IMR-90 (cell line): ENCODE measurements around the gene NINJ2. TPM values are rescaled to one million over a fixed set of nuclear protein-coding genes. Genes with fewer than 3 reads are reported as not detected.

ENCODE experiments used
- ATAC-seq: fragments of 200-7000 bp; cut with Tn5 transposase; 2 replicates; pipeline ENCODE4 v1.9.1; 2020; ENCODE audit warnings: low read depth, mild to moderate bottlenecking, moderate library complexity
- BruUV-seq: library from RNA; stranded (reverse); fragments of 400-500 nt; replicated peaks from 2 replicates; lab custom pipeline; 2021; lab: Mats Ljungman, UMichigan
- CTCF ChIA-PET: fragments of 300-600 bp; formaldehyde crosslinking; extraction: SDS; loops from one replicate; lab custom pipeline; 2021; ENCODE audit warnings: antibody characterized with exemption; lab: Yijun Ruan, JAX
- POLR2A ChIA-PET: fragments of 300-600 bp; sonication (Branson Sonifier 250); formaldehyde crosslinking; loops from one replicate; lab custom pipeline; 2022; ENCODE audit warnings: antibody characterized with exemption; ENCODE audit not compliant: unreplicated experiment; lab: Charles Lee
- DNase-seq: peaks from one replicate; pipeline ENCODE4 v3.0.0; 2013
- H2AFZ ChIP-seq: replicated peaks from 2 replicates; pipeline ENCODE3; 2013; ENCODE audit warnings: low read length, mild to moderate bottlenecking; ENCODE audit not compliant: poor library complexity
- H2AK5ac ChIP-seq: 2 replicates; pipeline ENCODE4 v1.6.1; 2013; ENCODE audit warnings: low read depth, low read length, inconsistent platforms
- H2AK9ac ChIP-seq: replicated peaks from 2 replicates; pipeline ENCODE3; 2013; ENCODE audit warnings: mild to moderate bottlenecking, low read depth, low read length, moderate library complexity; ENCODE audit not compliant: poor library complexity
- H2BK120ac ChIP-seq: 2 replicates; pipeline ENCODE4 v1.6.1; 2013; ENCODE audit warnings: low read depth, low read length, inconsistent platforms
- H2BK15ac ChIP-seq: 3 replicates; pipeline ENCODE4 v1.6.1; 2013; ENCODE audit warnings: low read depth, low read length, inconsistent platforms
- H2BK20ac ChIP-seq: 2 replicates; pipeline ENCODE4 v1.6.1; 2013; ENCODE audit warnings: low read depth, mild to moderate bottlenecking, inconsistent platforms, low read length, moderate library complexity
- H2BK5ac ChIP-seq: 2 replicates; pipeline ENCODE4 v1.6.1; 2013; ENCODE audit warnings: mild to moderate bottlenecking, low read depth, low read length, inconsistent platforms; ENCODE audit not compliant: poor library complexity, severe bottlenecking
- H3K14ac ChIP-seq: replicated peaks from 2 replicates; pipeline ENCODE4 v1.6.1; 2013; ENCODE audit warnings: low read depth, low read length, inconsistent platforms
- H3K18ac ChIP-seq: 2 replicates; pipeline ENCODE4 v1.6.1; 2013; ENCODE audit warnings: low read depth, low read length, control low read depth
- H3K23ac ChIP-seq: 2 replicates; pipeline ENCODE4 v1.6.1; 2013; ENCODE audit warnings: low read depth, low read length, inconsistent platforms
- H3K27ac ChIP-seq: 2 replicates; pipeline ENCODE4 v1.5.1; 2013; ENCODE audit warnings: mild to moderate bottlenecking, control low read depth, low read length; ENCODE audit not compliant: insufficient read depth
- H3K27me3 ChIP-seq: 2 replicates; pipeline ENCODE4 v1.6.1; 2013; ENCODE audit warnings: low read length; ENCODE audit not compliant: control insufficient read depth, insufficient read depth
- H3K36me3 ChIP-seq: 2 replicates; pipeline ENCODE4 v1.6.1; 2013; ENCODE audit warnings: low read length, mixed read lengths; ENCODE audit not compliant: control insufficient read depth, insufficient read depth
- H3K4ac ChIP-seq: 2 replicates; pipeline ENCODE4 v1.6.1; 2013; ENCODE audit warnings: low read depth, low read length, inconsistent platforms
- H3K4me1 ChIP-seq: 2 replicates; pipeline ENCODE4 v1.6.1; 2013; ENCODE audit warnings: low read length, mixed read lengths; ENCODE audit not compliant: control insufficient read depth, insufficient read depth
- H3K4me2 ChIP-seq: 2 replicates; pipeline ENCODE4 v1.6.1; 2013; ENCODE audit warnings: low read depth, mild to moderate bottlenecking, control low read depth, low read length, moderate library complexity
- H3K4me3 ChIP-seq: 2 replicates; pipeline ENCODE4 v1.5.1; 2013; ENCODE audit warnings: low read depth, mild to moderate bottlenecking, control low read depth, low read length, moderate library complexity; ENCODE audit not compliant: insufficient read depth
- H3K56ac ChIP-seq: 2 replicates; pipeline ENCODE4 v1.6.1; 2013; ENCODE audit warnings: low read length, inconsistent platforms; ENCODE audit not compliant: insufficient read depth; ENCODE audit errors: extremely low read depth
- H3K79me1 ChIP-seq, 2 experiments: 2 replicates each; pipeline ENCODE4 v1.6.1; 2013; ENCODE audit warnings: low read length in 2 of 2, inconsistent platforms in 1 of 2, low read depth in 1 of 2
- H3K9ac ChIP-seq: 2 replicates; pipeline ENCODE4 v1.6.1; 2013; ENCODE audit warnings: low read depth, low read length, control low read depth
- H3K9me1 ChIP-seq: 2 replicates; pipeline ENCODE4 v1.6.1; 2013; ENCODE audit warnings: low read length, inconsistent platforms; ENCODE audit not compliant: insufficient read depth
- H3K9me3 ChIP-seq: 2 replicates; pipeline ENCODE4 v1.6.1; 2013; ENCODE audit warnings: low read length; ENCODE audit not compliant: control insufficient read depth, insufficient read depth
- H4K20me1 ChIP-seq: 2 replicates; pipeline ENCODE4 v1.6.1; 2013; ENCODE audit warnings: low read length, inconsistent platforms; ENCODE audit not compliant: insufficient read depth
- H4K5ac ChIP-seq: 2 replicates; pipeline ENCODE4 v1.6.1; 2013; ENCODE audit warnings: mild to moderate bottlenecking, low read depth, low read length, control low read depth
- H4K8ac ChIP-seq, 2 experiments: 2 replicates each; pipeline ENCODE4 v1.6.1; 2013; ENCODE audit warnings: low read depth in 2 of 2, low read length in 2 of 2, control low read depth in 1 of 2, inconsistent platforms in 1 of 2
- H4K91ac ChIP-seq: 2 replicates; pipeline ENCODE4 v1.6.1; 2013; ENCODE audit warnings: low read depth, low read length, inconsistent platforms; ENCODE audit not compliant: insufficient read depth
- BHLHE40 ChIP-seq: fragments of 150-350 bp; IDR thresholded peaks from 2 replicates; pipeline ENCODE4 v1.6.1; 2016; ENCODE audit warnings: mild to moderate bottlenecking, low read depth, low read length
- CEBPB ChIP-seq: IDR thresholded peaks from 2 replicates; pipeline ENCODE4 v1.6.1; 2012; ENCODE audit warnings: low read depth, low read length, improper control_type of control experiment
- RCOR1 ChIP-seq: IDR thresholded peaks from 2 replicates; pipeline ENCODE4 v1.6.1; 2012; ENCODE audit warnings: mild to moderate bottlenecking, low read length, improper control_type of control experiment; ENCODE audit not compliant: insufficient replicate concordance
- WGBS, 2 experiments: methylation state at CpG; one replicate each; pipeline versions ENCODE4 v1.1.5 to v1.1.7; 2013; ENCODE audit warnings: missing lambda C conversion rate in 2 of 2; ENCODE audit not compliant: insufficient read length in 1 of 2; ENCODE audit errors: extremely low coverage in 2 of 2; 5-methylcytosine and 5-hydroxymethylcytosine counted together
- dilution Hi-C: fragments of 300-500 bp; cut with HindIII; formaldehyde crosslinking; loops from one replicate; pipeline ENCODE4 v1.14.3; 2018; ENCODE audit warnings: low sequenced_read_pairs; ENCODE audit not compliant: unreplicated experiment
- in situ Hi-C: fragments of 300-500 bp; cut with MboI; formaldehyde crosslinking; loops from 3 replicates; pipeline ENCODE4 v1.14.3; 2019; ENCODE audit warnings: low sequenced_read_pairs, inconsistent platforms, mixed read lengths
- intact Hi-C: fragments of 100-400 bp; cut with micrococcal nuclease; formaldehyde crosslinking; loops from 2 replicates; pipeline ENCODE4 v1.10.0; 2022
- polyA plus RNA-seq, 3 experiments: library from polyadenylated mRNA; depleted of rRNA; stranded (reverse); fragments of >200 nt; gene quantifications; 2 replicates each; pipeline ENCODE4 v1.2.3, GENCODE V29; 2012; ENCODE audit warnings: low replicate concordance in 1 of 3
- total RNA-seq: library from RNA; depleted of rRNA; stranded (reverse); fragments of >200 nt; gene quantifications from 2 replicates; pipeline ENCODE4 v1.2.3, GENCODE V29; 2012
- TF ChIP-seq, protein P1 (sequence below): fragments of 150-350 bp; IDR thresholded peaks from 2 replicates; pipeline ENCODE4 v1.6.1; 2016; ENCODE audit warnings: low read depth, mild to moderate bottlenecking, low read length, moderate library complexity, borderline replicate concordance

Gene NINJ2
- total and polyA plus RNA-seq, 2 of the 4 experiments (the other 2 are of a cell fraction): not detected

DNA sequence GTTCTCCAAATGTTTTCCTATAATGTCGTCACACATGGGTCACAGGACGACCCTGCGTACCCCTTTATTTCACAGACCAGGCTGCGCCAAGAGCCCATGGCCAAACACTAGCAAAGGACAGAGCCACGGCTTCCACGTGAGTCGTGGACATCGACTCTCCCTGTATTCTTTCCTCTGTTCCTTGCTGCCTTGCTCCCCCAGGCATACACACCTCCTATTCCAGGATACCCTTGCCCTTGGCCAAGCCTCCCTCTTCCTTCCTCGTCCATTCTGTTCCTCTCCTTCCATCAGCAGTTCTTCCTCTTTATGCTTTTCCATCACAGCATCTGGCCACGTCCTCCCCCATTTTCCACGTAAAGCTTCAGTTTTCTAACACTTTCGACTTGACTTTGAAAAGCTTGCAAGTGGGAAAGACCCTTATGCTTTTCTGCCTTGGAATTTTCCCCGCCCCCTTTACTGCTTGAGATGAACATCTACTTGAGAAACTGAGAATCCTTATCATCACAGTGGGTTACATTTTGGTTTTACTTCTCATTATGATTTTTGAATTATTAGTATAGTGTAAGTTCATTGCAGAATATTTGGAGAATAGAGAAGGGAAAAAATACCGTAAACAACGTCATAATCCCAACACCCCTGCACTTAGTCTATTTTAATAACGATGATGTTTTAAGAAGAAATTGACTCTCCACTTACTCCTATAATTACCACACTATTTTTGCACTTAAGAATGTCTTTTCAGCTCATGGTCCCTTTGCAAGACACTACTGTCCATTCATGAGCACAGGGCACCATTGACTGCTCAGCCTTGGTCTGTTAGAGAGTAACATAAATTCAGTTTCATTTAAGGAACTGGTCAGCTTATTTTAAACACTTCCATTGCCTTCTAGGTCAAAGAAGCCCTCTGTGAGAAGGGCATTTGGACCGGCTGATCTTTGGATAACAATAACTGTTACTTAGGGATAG, 15.8 kb upstream of the NINJ2 start:
- no peak overlapping the region for H4K91ac ChIP-seq
- WGBS, 2 experiments: 80% methylated on average over 9 of the region's 17 CpGs; no CpG with 5 or more reads in 1 of the 2 experiments
- BruUV-seq: no TSS peak
- no peaks in the 10 kb centered on the region for H3K36me3 ChIP-seq
- H2BK120ac ChIP-seq: no peak overlapping the region
- no peaks in the 10 kb centered on the region for H3K9me1 ChIP-seq
- in situ Hi-C loops (no loop called here), intact Hi-C loops (no loop called here), dilution Hi-C loops (no loop called here)
- no peak overlapping the region for H3K4me2 ChIP-seq
- no peak overlapping the region for H3K56ac ChIP-seq
- no peak overlapping the region for H2AK9ac ChIP-seq
- H2BK5ac ChIP-seq: no peak overlapping the region
- TF ChIP-seq BHLHE40: no peak
- no peak for TF ChIP-seq CEBPB
- TF ChIP-seq, protein P1, sequence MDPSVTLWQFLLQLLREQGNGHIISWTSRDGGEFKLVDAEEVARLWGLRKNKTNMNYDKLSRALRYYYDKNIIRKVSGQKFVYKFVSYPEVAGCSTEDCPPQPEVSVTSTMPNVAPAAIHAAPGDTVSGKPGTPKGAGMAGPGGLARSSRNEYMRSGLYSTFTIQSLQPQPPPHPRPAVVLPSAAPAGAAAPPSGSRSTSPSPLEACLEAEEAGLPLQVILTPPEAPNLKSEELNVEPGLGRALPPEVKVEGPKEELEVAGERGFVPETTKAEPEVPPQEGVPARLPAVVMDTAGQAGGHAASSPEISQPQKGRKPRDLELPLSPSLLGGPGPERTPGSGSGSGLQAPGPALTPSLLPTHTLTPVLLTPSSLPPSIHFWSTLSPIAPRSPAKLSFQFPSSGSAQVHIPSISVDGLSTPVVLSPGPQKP: no peak
- TF ChIP-seq RCOR1: no peak
- peaks cover 13% of the 10 kb centered on the region for H3K27me3 ChIP-seq
- no peak overlapping the region for H3K14ac ChIP-seq
- H3K9me3 ChIP-seq: no peaks in the 10 kb centered on the region
- no peak overlapping the region for H2BK15ac ChIP-seq
- H4K5ac ChIP-seq: no peak overlapping the region
- H4K20me1 ChIP-seq: no peaks in the 10 kb centered on the region
- no peaks in the 10 kb centered on the region for H3K79me1 ChIP-seq
- H2BK20ac ChIP-seq: no peak overlapping the region
- CTCF ChIA-PET: no interaction called here
- H3K18ac ChIP-seq: no peak overlapping the region
- no peak overlapping the region for H3K27ac ChIP-seq
- DNase-seq: no peak
- H3K4me1 ChIP-seq: no peaks in the 10 kb centered on the region
- POLR2A ChIA-PET: no interaction called here
- H3K4ac ChIP-seq: no peak overlapping the region
- H4K8ac ChIP-seq: no peak overlapping the region
- no peak overlapping the region for H2AK5ac ChIP-seq
- no peak overlapping the region for H3K23ac ChIP-seq
- H2AFZ ChIP-seq: peak overlapping the region; percentile 27
- H3K9ac ChIP-seq: no peak overlapping the region
- ATAC-seq: no peak
- H3K4me3 ChIP-seq: no peak overlapping the region
